Skeletal muscle cell (primary cell): ENCODE measurements around the gene LPCAT2.
"Not testable (repeated sequence)": the region's sequence is repeated elsewhere in the genome, so short reads cannot be mapped to it uniquely, and the experiment has no call there.

ENCODE experiments used
- DNase-seq: peaks from one replicate; pipeline ENCODE4 v3.0.0-alpha.2; 2010; ENCODE audit warnings: low read depth
- H3K4me3 ChIP-seq: 2 replicates; pipeline ENCODE4 v1.5.1; 2011; ENCODE audit warnings: low read depth, mild to moderate bottlenecking, control low read depth, low read length, moderate library complexity

Gene LPCAT2

DNA sequence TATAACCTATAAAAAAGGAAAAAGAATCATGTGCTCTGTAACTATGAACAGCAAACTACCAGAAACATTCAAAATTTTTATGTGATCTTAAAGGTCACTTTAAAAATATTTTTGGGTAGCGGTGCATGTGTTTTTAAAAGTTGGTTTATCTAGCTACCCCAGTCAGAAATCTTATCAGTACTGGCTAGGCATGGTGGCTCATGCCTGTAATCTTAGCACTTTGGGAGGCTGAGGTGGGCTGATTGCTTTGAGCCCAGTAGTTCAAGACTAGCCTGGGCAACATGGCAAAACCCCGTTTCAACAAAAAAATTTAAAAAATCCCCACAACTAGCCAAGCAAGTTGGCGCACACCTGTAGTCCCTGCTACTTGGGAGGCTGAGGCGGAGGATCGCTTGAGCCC lies 61.3 kb downstream of the LPCAT2 start:
- H3K4me3 ChIP-seq: no peak overlapping the region
- no peak for DNase-seq

- no peak for DNase-seq
- H3K4me3 ChIP-seq: no peak overlapping the region
These were observed 62.5 kb downstream of the LPCAT2 start for GRCh38 chr16:55571191-55571897.

GRCh38 chr16:55572439-55572838 lies 63.6 kb downstream of the LPCAT2 start:
- DNase-seq: no peak
- H3K4me3 ChIP-seq: no peak overlapping the region

- no peak overlapping the region for H3K4me3 ChIP-seq
- no peak for DNase-seq
These were observed 65.9 kb downstream of the LPCAT2 start for GRCh38 chr16:55574811-55575210.

DNA sequence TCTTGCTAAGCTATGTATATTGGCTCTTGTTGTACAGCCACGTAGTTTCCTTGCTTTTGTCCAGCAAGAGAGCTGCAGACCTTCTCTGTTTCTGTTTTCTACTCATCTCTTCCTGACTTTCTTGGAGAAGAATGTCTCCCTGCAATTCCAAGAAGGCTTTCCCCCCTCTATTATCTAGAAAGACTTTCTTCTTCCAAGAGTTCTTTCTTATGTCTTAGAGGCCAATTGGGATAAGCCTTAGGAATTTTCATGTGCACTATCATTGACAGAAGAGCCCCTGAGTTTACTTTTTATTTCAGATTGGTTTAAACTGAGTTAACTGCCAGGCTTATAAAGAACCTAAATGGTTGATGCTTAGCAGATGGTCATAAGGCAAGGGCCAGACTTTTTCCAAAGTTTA lies 66.6 kb downstream of the LPCAT2 start:
- no peak overlapping the region for H3K4me3 ChIP-seq
- no peak for DNase-seq

DNA sequence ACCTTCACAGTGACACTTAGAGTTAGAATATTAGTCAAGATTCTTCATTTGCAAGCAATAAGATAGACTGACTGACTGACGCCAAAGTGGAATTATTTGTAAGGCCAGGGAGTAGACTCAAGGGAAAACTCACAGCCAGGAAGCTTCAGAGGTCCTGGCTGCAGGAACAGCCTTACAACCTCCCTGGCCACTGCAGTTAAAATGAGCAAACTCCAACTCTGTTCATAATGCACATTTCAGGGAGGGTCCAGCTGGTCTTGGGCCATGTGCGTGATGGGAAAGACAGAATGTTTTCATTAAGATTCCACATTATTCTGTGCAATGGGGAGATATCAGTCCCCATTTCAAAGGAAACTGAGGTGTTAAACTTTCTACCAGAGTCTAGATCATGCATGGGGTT lies 67.5 kb downstream of the LPCAT2 start:
- DNase-seq: no peak
- no peak overlapping the region for H3K4me3 ChIP-seq

DNA sequence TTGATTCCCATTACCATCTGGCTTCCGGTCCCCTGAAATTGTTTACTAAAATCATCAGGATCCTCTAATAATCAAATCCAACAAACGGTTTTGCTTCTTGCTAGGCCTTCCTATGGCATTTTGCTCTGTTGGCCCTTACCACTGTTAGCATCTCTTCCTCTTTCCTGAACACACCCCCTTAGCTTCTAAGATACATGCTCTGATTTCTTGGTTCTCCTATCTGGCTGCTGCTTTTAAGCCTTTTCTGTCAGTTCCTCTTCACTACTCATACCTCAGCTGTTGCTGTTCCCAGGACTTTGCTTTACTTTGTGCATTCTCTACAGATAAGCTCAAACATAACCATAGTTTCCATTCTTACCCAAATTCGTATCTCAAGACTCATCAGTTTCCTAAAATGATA lies 69.0 kb downstream of the LPCAT2 start:
- no peak overlapping the region for H3K4me3 ChIP-seq
- DNase-seq: no peak

- DNase-seq: no peak
- no peak overlapping the region for H3K4me3 ChIP-seq
These were observed 76.8 kb downstream of the LPCAT2 start for GRCh38 chr16:55585631-55586030.

DNA sequence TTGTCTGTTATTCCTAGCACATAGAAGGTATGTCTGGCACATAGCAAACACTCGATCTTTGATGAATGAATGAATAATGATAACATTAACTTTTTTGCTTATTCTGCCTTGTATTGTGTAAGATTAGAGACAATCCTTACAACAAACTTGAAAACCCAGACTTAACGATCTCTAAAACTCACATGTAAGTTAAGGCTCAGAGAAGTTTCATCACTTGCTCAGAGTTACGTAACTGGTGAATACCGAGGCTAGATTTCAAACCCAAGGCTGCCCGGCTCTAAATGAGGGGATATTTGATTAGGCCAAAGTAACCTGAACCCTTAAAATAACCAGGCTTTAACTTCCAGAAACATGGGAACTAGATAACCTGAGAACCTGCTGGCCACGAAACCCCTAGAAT lies 79.9 kb downstream of the LPCAT2 start:
- no peak overlapping the region for H3K4me3 ChIP-seq
- no peak for DNase-seq

DNA sequence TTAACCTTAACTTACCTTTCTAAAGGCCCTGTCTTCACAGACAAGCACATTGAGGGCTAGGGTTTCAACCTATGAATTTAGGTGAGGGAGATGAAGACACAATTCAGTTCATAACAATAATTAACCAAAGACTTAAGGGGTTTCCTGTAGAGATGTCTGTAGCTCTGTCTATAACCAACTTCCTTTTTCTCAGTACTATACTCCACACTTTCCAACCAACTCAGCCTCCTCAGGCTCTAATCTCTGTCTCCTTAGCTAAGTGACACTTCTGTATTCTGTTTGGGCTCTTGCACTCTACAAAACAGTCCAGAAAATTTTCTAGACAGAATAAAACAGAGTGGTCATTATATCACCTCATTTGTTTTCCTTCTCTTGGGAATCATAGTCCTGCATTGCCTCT lies 83.4 kb downstream of the LPCAT2 start:
- H3K4me3 ChIP-seq: no peak overlapping the region
- DNase-seq: no peak

- DNase-seq: no peak
- H3K4me3 ChIP-seq: no peak overlapping the region
These were observed 89.1 kb downstream of the LPCAT2 start for GRCh38 chr16:55597928-55598327.

DNA sequence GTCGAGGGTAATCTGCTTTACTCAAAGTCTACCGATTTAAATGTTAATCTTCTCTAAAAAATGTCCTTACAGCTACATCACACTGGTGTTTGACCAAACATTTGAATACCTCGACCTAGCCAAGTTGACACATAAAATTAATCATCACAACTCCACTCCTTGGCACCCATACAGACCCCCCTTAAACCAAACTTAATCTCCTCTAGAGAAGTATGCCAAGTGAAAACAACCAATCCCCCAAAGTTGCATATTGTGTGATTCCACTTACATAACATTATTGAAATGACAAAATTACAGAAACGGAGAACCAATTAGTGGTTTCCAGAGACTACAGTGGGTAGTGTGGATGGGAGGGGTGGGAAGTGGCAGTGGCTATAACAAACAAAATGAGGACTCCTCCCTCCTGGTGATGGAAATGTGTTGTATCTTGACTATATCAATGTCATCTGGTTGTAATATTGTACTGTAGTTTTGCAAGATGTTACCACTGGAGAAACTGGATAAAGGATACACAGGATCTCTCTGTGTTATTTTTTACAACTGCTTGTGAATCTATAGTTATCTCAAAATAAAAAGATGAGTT lies 97.0 kb downstream of the LPCAT2 start:
- no peak overlapping the region for H3K4me3 ChIP-seq
- DNase-seq: no peak

DNA sequence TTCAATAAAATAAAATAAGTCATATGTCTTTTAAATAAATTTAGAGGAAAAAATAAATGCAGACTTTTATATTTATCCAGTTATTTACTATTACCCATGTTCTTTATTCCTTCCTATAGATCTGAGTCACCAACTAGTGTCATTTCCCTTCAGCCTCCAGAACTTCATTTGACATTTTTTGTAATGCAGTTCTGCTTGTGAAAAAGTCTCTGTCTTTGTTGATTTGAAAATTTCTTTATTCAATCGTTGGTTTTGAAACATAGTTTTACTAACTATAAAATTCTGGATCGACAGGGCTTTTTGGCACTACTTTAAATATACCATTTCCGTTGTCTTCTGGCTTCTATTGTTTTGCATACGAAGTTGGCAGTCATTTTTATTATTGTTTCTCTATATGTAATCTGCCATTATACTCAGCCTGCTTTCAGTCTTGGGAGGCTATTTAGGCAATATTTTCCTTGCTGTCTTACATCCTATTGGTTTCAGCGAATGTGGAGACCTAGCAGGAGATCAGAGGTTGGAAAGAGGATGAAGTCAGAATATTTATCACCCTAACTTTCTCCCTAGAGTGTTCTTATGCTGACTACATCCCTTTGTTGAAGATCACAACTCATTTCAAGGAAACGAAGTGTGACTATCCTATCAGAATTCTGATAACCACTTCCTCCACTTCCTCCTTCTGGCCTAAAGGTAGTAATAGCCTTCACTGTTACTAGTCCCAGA lies 104.9 kb downstream of the LPCAT2 start:
- no peak for DNase-seq
- H3K4me3 ChIP-seq: no peak overlapping the region

- no peak overlapping the region for H3K4me3 ChIP-seq
- no peak for DNase-seq
These were observed 106.2 kb downstream of the LPCAT2 start for GRCh38 chr16:55615071-55615470.

- not testable (repeated sequence) for DNase-seq, H3K4me3 ChIP-seq
These were observed 106.8 kb downstream of the LPCAT2 start for GRCh38 chr16:55615670-55616069.

DNA sequence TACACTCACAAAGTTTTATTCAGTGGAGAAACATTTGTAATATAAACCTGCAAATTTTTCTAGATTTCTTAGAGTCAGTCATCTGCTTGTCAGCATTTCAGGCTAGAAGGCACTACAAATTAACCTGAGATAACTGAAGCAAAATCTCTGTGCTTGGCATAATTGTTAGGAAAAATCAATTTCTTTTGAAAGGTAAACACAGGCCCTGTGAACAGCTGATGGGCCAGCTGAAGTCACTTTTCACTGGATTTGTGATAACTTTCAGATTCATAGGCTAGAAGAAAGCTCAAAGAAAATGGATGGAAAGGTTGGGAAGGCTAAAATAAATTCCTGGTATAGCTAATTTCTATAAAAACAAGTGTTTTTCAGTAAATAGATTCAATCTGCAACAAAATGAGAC lies 112.9 kb downstream of the LPCAT2 start:
- DNase-seq: no peak
- H3K4me3 ChIP-seq: no peak overlapping the region

- no peak for DNase-seq
- H3K4me3 ChIP-seq: no peak overlapping the region
These were observed 113.4 kb downstream of the LPCAT2 start for GRCh38 chr16:55622272-55622671.

DNA sequence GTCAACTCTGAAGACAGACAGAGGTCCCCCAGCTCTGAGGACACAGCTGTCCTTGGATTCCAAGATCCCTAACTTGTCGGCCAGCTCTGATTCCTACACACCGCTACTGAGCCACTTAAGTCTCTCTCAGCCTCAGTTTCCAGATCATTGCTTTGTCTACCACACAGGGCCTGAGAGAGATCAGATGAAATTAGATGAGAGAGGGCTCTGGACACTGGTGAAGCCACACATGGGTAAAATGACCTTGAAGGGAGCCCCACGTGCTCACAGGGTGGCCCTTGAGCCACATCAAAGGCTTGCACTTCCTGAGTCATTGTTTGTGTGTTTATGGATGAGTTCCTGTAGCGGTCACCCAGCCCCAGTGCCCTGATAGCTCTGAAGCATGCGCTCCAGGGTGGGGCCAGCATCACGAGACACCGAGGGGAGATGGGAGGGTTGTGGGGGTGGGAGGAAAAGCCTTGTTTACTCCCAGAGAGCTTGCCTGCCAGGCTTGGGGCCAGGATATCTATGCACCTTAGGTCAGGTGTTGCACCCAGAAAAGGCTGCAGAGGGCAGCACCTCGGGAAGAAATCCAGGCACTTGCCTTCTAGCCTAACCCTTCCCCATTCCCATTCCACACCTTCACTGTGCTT lies 114.2 kb downstream of the LPCAT2 start:
- DNase-seq: no peak
- H3K4me3 ChIP-seq: no peak overlapping the region

- H3K4me3 ChIP-seq: no peak overlapping the region
- DNase-seq: no peak
These were observed 114.8 kb downstream of the LPCAT2 start for GRCh38 chr16:55623640-55624039.

DNA sequence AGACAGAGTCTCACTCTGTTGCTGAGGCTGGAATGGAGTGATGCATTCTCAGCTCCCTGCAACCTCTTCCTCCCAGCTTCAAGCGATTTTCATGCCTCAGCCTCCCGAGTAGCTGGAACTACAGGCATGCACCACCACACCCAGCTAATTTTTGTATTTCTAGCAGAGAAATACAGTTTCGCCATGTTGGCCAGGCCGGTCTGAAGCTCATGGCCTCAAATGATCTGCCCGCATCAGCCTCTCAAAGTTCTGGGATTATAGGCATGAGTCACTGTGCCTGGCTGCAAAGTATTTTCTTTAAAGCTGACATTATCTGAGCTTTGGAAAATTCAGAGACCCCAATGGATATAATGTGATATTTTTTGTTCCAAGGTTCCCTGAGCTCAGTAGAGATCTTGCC lies 115.8 kb downstream of the LPCAT2 start:
- H3K4me3 ChIP-seq: no peak overlapping the region
- DNase-seq: no peak
